Stomach (tissue), 9 donors: ENCODE measurements around the gene DPYD. TPM values are rescaled to one million over a fixed set of nuclear protein-coding genes. Genes with fewer than 3 reads are reported as not detected.

Experiments
- DNase-seq, 2 donors: peaks; one replicate each; pipeline versions ENCODE4 v3.0.0 to v3.0.0-alpha.2; 2013 to 2019
- H3K27ac ChIP-seq, 5 donors: fragments of 200-600 bp in 4 of 5; sonication (generic) in 4 of 5; one replicate each; pipeline ENCODE4 v1.5.1; 2013 to 2019; ENCODE audit warnings: mild to moderate bottlenecking in 1 of 5, moderate library complexity in 1 of 5
- H3K27me3 ChIP-seq, 3 donors: fragments of 200-600 bp; sonication (generic); one replicate each; pipeline ENCODE4 v1.5.1; 2017 to 2019; ENCODE audit warnings: mixed run types in 1 of 3
- H3K36me3 ChIP-seq, 4 donors: fragments of 200-600 bp; sonication (generic); 1 replicate in 3 of 4; 2 replicates in 1 of 4; pipeline ENCODE4 v1.5.1; 2016 to 2019
- H3K4me1 ChIP-seq, 4 donors: fragments of 200-600 bp; sonication (generic); one replicate each; pipeline ENCODE4 v1.5.1; 2016 to 2019
- H3K4me3 ChIP-seq, 4 donors: fragments of 200-600 bp; sonication (generic) in 3 of 4; one replicate each; pipeline ENCODE4 v1.5.1; 2016 to 2019; ENCODE audit warnings: mild to moderate bottlenecking in 1 of 4
- H3K9me3 ChIP-seq, 4 donors: fragments of 200-600 bp; sonication (generic); one replicate each; pipeline ENCODE4 v1.5.1; 2016 to 2019
- EP300 ChIP-seq: sonication (generic); formaldehyde crosslinking; IDR thresholded peaks from one replicate; pipeline ENCODE4 v1.6.1; 2017; ENCODE audit warnings: antibody characterized with exemption
- POLR2A ChIP-seq, 4 donors: fragments of 450-650 bp; IDR thresholded peaks; one replicate each; pipeline ENCODE4 v1.6.1; 2016; ENCODE audit warnings: antibody characterized with exemption in 4 of 4, control low read depth in 2 of 4, mild to moderate bottlenecking in 1 of 4, moderate library complexity in 1 of 4
- POLR2AphosphoS5 ChIP-seq, 3 donors: sonication (generic); formaldehyde crosslinking; IDR thresholded peaks; one replicate each; pipeline ENCODE4 v1.6.1; 2016; ENCODE audit warnings: antibody characterized with exemption in 3 of 3
- WGBS, 5 donors: extraction: QIAGEN DNeasy Blood & Tissue Kit in 3 of 5; methylation state at CpG; one replicate each; pipeline versions ENCODE4 v1.1.5 to v1.1.7; 2013 to 2018; 5-methylcytosine and 5-hydroxymethylcytosine counted together
- intact Hi-C: fragments of 100-400 bp; cut with DNase I; formaldehyde crosslinking; loops from one replicate; pipeline ENCODE4 v1.15.1; 2023; ENCODE audit warnings: low total_unique reads
- polyA plus RNA-seq, 3 donors: library from polyadenylated mRNA; stranded (reverse); fragments of 200-250 nt; gene quantifications; one replicate each; pipeline ENCODE4 v1.2.3, GENCODE V29; 2013
- total RNA-seq, 5 donors: library from RNA; depleted of rRNA; stranded (reverse); fragments of >200 nt; gene quantifications; one replicate each; pipeline versions ENCODE4 v1.1.0 to v1.2.3, GENCODE V29; 2014 to 2016
- TF ChIP-seq, protein P1 (sequence below), 7 experiments: fragments of 450-650 bp in 4 of 7; fragments of 200-600 bp in 3 of 7; sonication (generic) in 3 of 7; IDR thresholded peaks; one replicate each; pipeline ENCODE4 v1.5.1; 2016 to 2019; ENCODE audit warnings: antibody characterized with exemption in 7 of 7, control low read depth in 2 of 7, mild to moderate bottlenecking in 1 of 7
- donor health status: healthy with polysubstance abuse.
- donor health status: Bipolar disorder and iron deficiency.
- donor health status: healthy.

Gene DPYD
- total and polyA plus RNA-seq, 8 donors = 7.5 to 58.2 (median 18.2) TPM

GRCh38 chr1:97123717-97124431 is 797.0 kb downstream of the DPYD start:
- Histone ChIP-seq H3K27me3 (no peaks in the 10 kb centered on the region), H3K9me3 (no peaks in the 10 kb centered on the region), H3K4me3 (no peak overlapping the region), H3K4me1 (no peaks in the 10 kb centered on the region), H3K36me3 (no peaks in the 10 kb centered on the region), H3K27ac (no peak overlapping the region)
- peak in 1 of 2 donors; percentile 18 for DNase-seq
- WGBS, 5 donors = 80 to 89% (median 84%) methylated on average over 3 of the region's 3 CpGs
- TF ChIP-seq, protein P1, sequence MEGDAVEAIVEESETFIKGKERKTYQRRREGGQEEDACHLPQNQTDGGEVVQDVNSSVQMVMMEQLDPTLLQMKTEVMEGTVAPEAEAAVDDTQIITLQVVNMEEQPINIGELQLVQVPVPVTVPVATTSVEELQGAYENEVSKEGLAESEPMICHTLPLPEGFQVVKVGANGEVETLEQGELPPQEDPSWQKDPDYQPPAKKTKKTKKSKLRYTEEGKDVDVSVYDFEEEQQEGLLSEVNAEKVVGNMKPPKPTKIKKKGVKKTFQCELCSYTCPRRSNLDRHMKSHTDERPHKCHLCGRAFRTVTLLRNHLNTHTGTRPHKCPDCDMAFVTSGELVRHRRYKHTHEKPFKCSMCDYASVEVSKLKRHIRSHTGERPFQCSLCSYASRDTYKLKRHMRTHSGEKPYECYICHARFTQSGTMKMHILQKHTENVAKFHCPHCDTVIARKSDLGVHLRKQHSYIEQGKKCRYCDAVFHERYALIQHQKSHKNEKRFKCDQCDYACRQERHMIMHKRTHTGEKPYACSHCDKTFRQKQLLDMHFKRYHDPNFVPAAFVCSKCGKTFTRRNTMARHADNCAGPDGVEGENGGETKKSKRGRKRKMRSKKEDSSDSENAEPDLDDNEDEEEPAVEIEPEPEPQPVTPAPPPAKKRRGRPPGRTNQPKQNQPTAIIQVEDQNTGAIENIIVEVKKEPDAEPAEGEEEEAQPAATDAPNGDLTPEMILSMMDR (IDR thresholded peaks at IDR 0.05) = no peak
- TF ChIP-seq POLR2A (IDR thresholded peaks at IDR 0.05) (no peak), POLR2AphosphoS5 (IDR thresholded peaks at IDR 0.05) (no peak), EP300 (no peak)
- intact Hi-C loops = no loop called here

DNA sequence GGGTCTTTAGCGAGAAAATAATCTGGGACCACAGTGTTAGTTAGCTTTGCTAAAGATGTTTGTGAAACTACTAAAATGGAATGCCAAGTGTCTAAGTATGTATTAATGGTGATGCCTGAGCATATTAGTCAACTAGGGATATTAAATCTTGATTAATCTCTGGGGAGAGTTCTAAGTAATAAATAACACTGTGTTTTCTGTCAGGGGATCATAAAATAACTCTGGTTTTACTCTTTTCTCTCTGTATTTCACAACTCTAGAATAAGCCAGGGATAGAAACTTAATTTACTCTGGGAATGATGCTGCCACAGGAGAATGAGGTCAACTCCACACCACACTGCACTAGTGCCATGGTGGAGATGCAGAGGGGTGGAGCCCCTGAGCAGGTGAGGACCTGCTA is 800.0 kb downstream of the DPYD start:
- Histone ChIP-seq H3K27ac (no peak overlapping the region), H3K9me3 (no peaks in the 10 kb centered on the region), H3K4me1 (no peaks in the 10 kb centered on the region), H3K27me3 (no peaks in the 10 kb centered on the region), H3K36me3 (no peaks in the 10 kb centered on the region), H3K4me3 (no peak overlapping the region)
- intact Hi-C loops = no loop called here
- TF ChIP-seq, protein P1 (IDR thresholded peaks at IDR 0.05) = no peak
- TF ChIP-seq EP300 = no peak
- TF ChIP-seq POLR2A (IDR thresholded peaks at IDR 0.05) = no peak
- TF ChIP-seq POLR2AphosphoS5 (IDR thresholded peaks at IDR 0.05) = no peak
- whole genome bisulfite sequencing, 5 donors = 87 to 100% (median 98%) methylated on average over 1 of the region's 1 CpG
- no peak for DNase-seq

DNA sequence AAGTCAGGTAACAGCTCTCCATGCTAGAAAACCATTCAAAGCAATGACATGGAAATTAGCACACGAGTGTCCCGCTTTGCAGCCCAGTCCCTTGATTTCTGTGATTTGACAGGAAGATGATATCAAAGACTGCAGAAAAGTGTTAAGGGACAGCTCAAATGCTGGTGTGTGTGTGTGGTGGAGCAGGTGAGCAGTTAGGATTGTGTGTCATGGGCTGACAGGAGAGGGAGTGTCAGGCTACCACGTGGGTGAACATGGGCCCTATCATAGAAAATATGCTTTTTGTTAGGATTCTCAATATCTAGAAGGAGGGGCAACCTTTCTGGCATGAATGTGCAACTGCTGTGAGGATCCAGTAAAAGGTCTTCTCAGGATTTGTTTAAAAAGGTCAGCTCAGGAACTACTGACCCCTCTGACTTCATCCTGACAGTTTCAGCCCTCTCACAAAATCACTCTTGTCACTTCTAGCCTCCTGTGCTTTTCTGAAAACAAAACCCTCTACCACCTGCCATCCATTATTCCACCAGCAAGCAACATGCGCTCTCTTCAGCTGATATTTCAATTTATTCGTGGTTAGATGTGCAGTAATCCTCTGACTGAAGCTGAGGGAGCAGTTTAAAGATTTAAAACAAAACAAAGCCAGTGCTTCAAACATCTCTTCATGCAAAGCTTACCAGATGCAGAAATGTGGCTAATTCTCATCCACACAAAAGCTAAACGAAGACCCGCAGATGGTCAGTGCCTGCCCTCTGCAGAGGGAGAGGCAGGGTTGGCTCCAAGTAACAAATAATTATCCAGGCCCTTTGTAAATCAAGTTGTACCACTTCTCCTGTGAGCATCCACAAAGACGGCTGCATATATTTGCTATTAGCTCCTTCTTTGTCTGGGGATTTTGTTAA is 801.3 kb downstream of the DPYD start:
- WGBS, 5 donors = 74 to 84% (median 79%) methylated on average over 8 of the region's 8 CpGs
- Histone ChIP-seq H3K27me3 (no peaks in the 10 kb centered on the region), H3K4me1 (no peaks in the 10 kb centered on the region), H3K27ac (no peak overlapping the region), H3K36me3 (no peaks in the 10 kb centered on the region), H3K9me3 (no peaks in the 10 kb centered on the region), H3K4me3 (no peak overlapping the region)
- intact Hi-C loops = no loop called here
- no peak for TF ChIP-seq POLR2A (IDR thresholded peaks at IDR 0.05)
- TF ChIP-seq, protein P1 (IDR thresholded peaks at IDR 0.05) = no peak
- TF ChIP-seq POLR2AphosphoS5 (IDR thresholded peaks at IDR 0.05) = no peak
- no peak for TF ChIP-seq EP300
- peak in 1 of 2 donors; percentile 12 for DNase-seq

- H3K4me1 ChIP-seq = no peaks in the 10 kb centered on the region
- no peak overlapping the region for H3K4me3 ChIP-seq
- DNase-seq = no peak
- 82 to 96% (median 95%) methylated on average over 2 of the region's 2 CpGs for WGBS, 5 donors
- no peak for TF ChIP-seq POLR2A (IDR thresholded peaks at IDR 0.05)
- no peak for TF ChIP-seq EP300
- no peak for TF ChIP-seq POLR2AphosphoS5 (IDR thresholded peaks at IDR 0.05)
- TF ChIP-seq, protein P1 (IDR thresholded peaks at IDR 0.05) = no peak
- no peaks in the 10 kb centered on the region for H3K27me3 ChIP-seq
- no peak overlapping the region for H3K27ac ChIP-seq
- intact Hi-C loops = no loop called here
- no peaks in the 10 kb centered on the region for H3K9me3 ChIP-seq
- H3K36me3 ChIP-seq = no peaks in the 10 kb centered on the region
Measured at GRCh38 chr1:97114842-97115241, 806.0 kb downstream of the DPYD start.
